Right lobe of liver (tissue), 4 donors: ENCODE data around the gene SLC22A23.

Source experiments
- CTCF ChIP-seq, 4 donors: fragments of 200-600 bp in 3 of 4; fragments of 450-650 bp in 1 of 4; IDR thresholded peaks; one replicate each; pipeline versions ENCODE4 v1.5.1 to v1.8.0; 2016 to 2022; ENCODE audit warnings: antibody characterized with exemption in 4 of 4, mild to moderate bottlenecking in 2 of 4
- POLR2A ChIP-seq: fragments of 450-650 bp; IDR thresholded peaks from one replicate; pipeline ENCODE4 v1.6.1; 2017; ENCODE audit warnings: antibody characterized with exemption, mild to moderate bottlenecking
- donor health status: DM: no; HTN: no; CAD: no.
- donor health status: DM: no; HTN: no; CAD: no.
- donor health status: DM: no; HTN: yes; CAD: no.

- no peak for TF ChIP-seq CTCF (IDR thresholded peaks at IDR 0.05)
- TF ChIP-seq POLR2A = no peak
These were observed 214.1 kb downstream of the SLC22A23 start for GRCh38 chr6:3242768-3243167.
